Activated CD8-positive, alpha-beta T cell treated with anti-CD3 and anti-CD28 coated beads, Interleukin-2, amount 10 ng/mL, durations not matched to agents 7 days and 5 days (primary cell): ENCODE results near the gene KNDC1. TPM values are rescaled to one million over a fixed set of nuclear protein-coding genes. Genes with fewer than 3 reads are reported as not detected.
"Not testable (repeated sequence)": the region's sequence is repeated elsewhere in the genome, so short reads cannot be mapped to it uniquely, and the experiment has no call there.

Experiments used
- ATAC-seq: fragments of 150-1000 bp; cut with Tn5 transposase; one replicate; pipeline ENCODE4 v1.10.0; 2021; ENCODE audit warnings: moderate library complexity
- CTCF ChIA-PET: fragments of 350-600 bp; sonication (Branson Sonifier 250); formaldehyde crosslinking; loops from one replicate; lab custom pipeline; 2021; ENCODE audit warnings: antibody characterized with exemption; lab: Charles Lee
- POLR2A ChIA-PET: fragments of 350-600 bp; sonication (Branson Sonifier 250); formaldehyde crosslinking; loops from one replicate; lab custom pipeline; 2021; ENCODE audit warnings: antibody characterized with exemption; lab: Charles Lee
- DNase-seq: peaks from one replicate; pipeline ENCODE4 v3.0.0-alpha.2; 2020
- H3K27ac Mint-ChIP-seq: one replicate; pipeline ENCODE4 v1.8.0; 2021; ENCODE audit warnings: mild to moderate bottlenecking, mixed read lengths
- H3K27me3 Mint-ChIP-seq: one replicate; pipeline ENCODE4 v1.8.0; 2021; ENCODE audit warnings: low read depth, mixed read lengths
- H3K36me3 Mint-ChIP-seq: one replicate; pipeline ENCODE4 v1.8.0; 2021; ENCODE audit warnings: low read depth, mixed read lengths
- H3K4me1 Mint-ChIP-seq: one replicate; pipeline ENCODE4 v1.8.0; 2021; ENCODE audit warnings: low read depth, mixed read lengths
- H3K4me3 Mint-ChIP-seq: one replicate; pipeline ENCODE4 v1.8.0; 2021; ENCODE audit warnings: mild to moderate bottlenecking, mixed read lengths
- H3K9me3 Mint-ChIP-seq: one replicate; pipeline ENCODE4 v1.8.0; 2022; ENCODE audit warnings: mixed read lengths; ENCODE audit not compliant: insufficient read depth
- total RNA-seq, 2 experiments: library from RNA; stranded (reverse); gene quantifications; one replicate each; pipeline ENCODE4 v1.2.3, GENCODE V29; 2021

KNDC1 gene
- total RNA-seq, 2 experiments from 2014 or later: 0.21 to 0.32 TPM

GRCh38 chr10:133213641-133214467 is 53.8 kb downstream of the KNDC1 start:
- H3K27ac Mint-ChIP-seq: no peak overlapping the region
- CTCF ChIA-PET: no interaction called here

GRCh38 chr10:133214468-133215410 is 54.7 kb downstream of the KNDC1 start:
- CTCF ChIA-PET: no interaction called here
- no peaks in the 10 kb centered on the region for H3K36me3 Mint-ChIP-seq
- no peak overlapping the region for H3K27ac Mint-ChIP-seq

More at GRCh38 chr10:133213641-133214467, 53.8 kb downstream of the KNDC1 start:
- H3K36me3 Mint-ChIP-seq: no peaks in the 10 kb centered on the region
- no peaks in the 10 kb centered on the region for H3K9me3 Mint-ChIP-seq
- POLR2A ChIA-PET: no interaction called here
- H3K4me1 Mint-ChIP-seq: peaks cover 7% of the 10 kb centered on the region
- DNase-seq: no peak
- H3K27me3 Mint-ChIP-seq: no peaks in the 10 kb centered on the region
- no peak for ATAC-seq
- H3K4me3 Mint-ChIP-seq: no peak overlapping the region

GRCh38 chr10:133215586-133215985 is 55.6 kb downstream of the KNDC1 start:
- peaks cover 3% of the 10 kb centered on the region for H3K4me1 Mint-ChIP-seq
- H3K27ac Mint-ChIP-seq: no peak overlapping the region
- DNase-seq (no peak), ATAC-seq (no peak)
- ChIA-PET POLR2A (no interaction called here), CTCF (no interaction called here)
- no peaks in the 10 kb centered on the region for H3K9me3 Mint-ChIP-seq
- H3K4me3 Mint-ChIP-seq: no peak overlapping the region
- H3K36me3 Mint-ChIP-seq: no peaks in the 10 kb centered on the region
- H3K27me3 Mint-ChIP-seq: no peaks in the 10 kb centered on the region

More at GRCh38 chr10:133214468-133215410, 54.7 kb downstream of the KNDC1 start:
- DNase-seq (no peak), ATAC-seq (no peak)
- Mint-ChIP-seq H3K9me3 (no peaks in the 10 kb centered on the region), H3K4me1 (peaks cover 7% of the 10 kb centered on the region), H3K27me3 (no peaks in the 10 kb centered on the region), H3K4me3 (no peak overlapping the region)
- POLR2A ChIA-PET: no interaction called here

- DNase-seq (no peak), ATAC-seq (no peak)
- Mint-ChIP-seq H3K27me3 (peaks cover 5% of the 10 kb centered on the region), H3K36me3 (no peaks in the 10 kb centered on the region), H3K4me3 (no peak overlapping the region), H3K9me3 (no peaks in the 10 kb centered on the region), H3K27ac (no peak overlapping the region), H3K4me1 (no peaks in the 10 kb centered on the region)
- CTCF ChIA-PET: no interaction called here
- POLR2A ChIA-PET: no interaction called here
These were observed 56.8 kb downstream of the KNDC1 start for GRCh38 chr10:133216776-133217175.

GRCh38 chr10:133217800-133218589 is 58.0 kb downstream of the KNDC1 start:
- Mint-ChIP-seq H3K27ac (no peak overlapping the region), H3K9me3 (no peaks in the 10 kb centered on the region), H3K27me3 (peaks cover 5% of the 10 kb centered on the region), H3K4me1 (no peaks in the 10 kb centered on the region), H3K4me3 (no peak overlapping the region), H3K36me3 (no peaks in the 10 kb centered on the region)
- ATAC-seq (no peak), DNase-seq (no peak)
- CTCF ChIA-PET: no interaction called here
- POLR2A ChIA-PET: no interaction called here

- Mint-ChIP-seq H3K4me3 (no peak overlapping the region), H3K27ac (no peak overlapping the region), H3K4me1 (no peaks in the 10 kb centered on the region), H3K9me3 (no peaks in the 10 kb centered on the region), H3K36me3 (no peaks in the 10 kb centered on the region), H3K27me3 (peaks cover 5% of the 10 kb centered on the region)
- ChIA-PET POLR2A (no interaction called here), CTCF (no interaction called here)
- DNase-seq (no peak), ATAC-seq (no peak)
These were observed 58.9 kb downstream of the KNDC1 start for GRCh38 chr10:133218891-133219290.

GRCh38 chr10:133219782-133220181 is 59.8 kb downstream of the KNDC1 start:
- Mint-ChIP-seq H3K27me3 (peaks cover 5% of the 10 kb centered on the region), H3K4me3 (no peak overlapping the region), H3K36me3 (no peaks in the 10 kb centered on the region), H3K9me3 (no peaks in the 10 kb centered on the region), H3K27ac (no peak overlapping the region), H3K4me1 (no peaks in the 10 kb centered on the region)
- POLR2A ChIA-PET: no interaction called here
- no peak for DNase-seq
- no peak for ATAC-seq
- CTCF ChIA-PET: no interaction called here

GRCh38 chr10:133221331-133221730 is 61.3 kb downstream of the KNDC1 start:
- H3K27ac Mint-ChIP-seq: no peak overlapping the region
- no peaks in the 10 kb centered on the region for H3K36me3 Mint-ChIP-seq
- POLR2A ChIA-PET: no interaction called here
- ATAC-seq: no peak
- no peaks in the 10 kb centered on the region for H3K9me3 Mint-ChIP-seq
- DNase-seq: no peak
- peaks cover 14% of the 10 kb centered on the region for H3K4me1 Mint-ChIP-seq
- CTCF ChIA-PET: no interaction called here
- H3K27me3 Mint-ChIP-seq: peaks cover 5% of the 10 kb centered on the region
- H3K4me3 Mint-ChIP-seq: no peak overlapping the region

GRCh38 chr10:133221756-133222155 is 61.7 kb downstream of the KNDC1 start:
- H3K4me3 Mint-ChIP-seq, DNase-seq, H3K36me3 Mint-ChIP-seq, CTCF ChIA-PET, H3K9me3 Mint-ChIP-seq, H3K27ac Mint-ChIP-seq, POLR2A ChIA-PET, ATAC-seq, H3K27me3 Mint-ChIP-seq: not testable (repeated sequence)
- peaks cover 18% of the 10 kb centered on the region for H3K4me1 Mint-ChIP-seq

GRCh38 chr10:133224076-133224475 is 64.1 kb downstream of the KNDC1 start:
- H3K27me3 Mint-ChIP-seq: peaks cover 17% of the 10 kb centered on the region
- no peak overlapping the region for H3K27ac Mint-ChIP-seq
- no peaks in the 10 kb centered on the region for H3K36me3 Mint-ChIP-seq
- H3K4me1 Mint-ChIP-seq: peaks cover 25% of the 10 kb centered on the region
- no peak for ATAC-seq
- ChIA-PET POLR2A (no interaction called here), CTCF (interaction anchor here (1.5 kb wide), 1 partner anchor 81 kb away, joined by 3 read pairs; no protein-coding TSS in a partner anchor)
- H3K9me3 Mint-ChIP-seq: no peaks in the 10 kb centered on the region
- no peak overlapping the region for H3K4me3 Mint-ChIP-seq
- no peak for DNase-seq

- Mint-ChIP-seq H3K36me3 (peaks cover 2% of the 10 kb centered on the region), H3K27me3 (peaks cover 22% of the 10 kb centered on the region), H3K4me3 (peak overlapping the region; percentile 60), H3K27ac (peak overlapping the region; percentile 85), H3K9me3 (no peaks in the 10 kb centered on the region), H3K4me1 (peaks cover 30% of the 10 kb centered on the region)
- ChIA-PET POLR2A (no interaction called here), CTCF (interaction anchor here (1.0 to 1.5 kb wide), 2 partner anchors 33 to 81 kb away, joined by 3 to 4 read pairs; no protein-coding TSS in a partner anchor)
- DNase-seq (no peak), ATAC-seq (no peak)
These were observed 64.8 kb downstream of the KNDC1 start for GRCh38 chr10:133224756-133225372.
